WTC11 (cell line): Measurements from ENCODE around the gene NAV3. TPM values are rescaled to one million over a fixed set of nuclear protein-coding genes. Genes with fewer than 3 reads are reported as not detected.

Experiments used
- ATAC-seq: fragments of 200-7000 bp; cut with Tn5 transposase; 2 replicates; pipeline ENCODE4 v1.10.0; 2021; ENCODE audit warnings: mild to moderate bottlenecking, moderate library complexity
- CTCF ChIA-PET: fragments of 300-600 bp; sonication (Branson Sonifier 250); formaldehyde crosslinking; loops from one replicate; lab custom pipeline; 2021; ENCODE audit warnings: antibody characterized with exemption; lab: Charles Lee
- POLR2A ChIA-PET: fragments of 350-600 bp; sonication (Branson Sonifier 250); formaldehyde crosslinking; loops from one replicate; lab custom pipeline; 2021; ENCODE audit warnings: antibody characterized with exemption; lab: Charles Lee
- DNase-seq: peaks from one replicate; pipeline ENCODE4 v3.0.0; 2021; ENCODE audit warnings: low spot score
- H3K27ac Mint-ChIP-seq: 2 replicates; pipeline ENCODE4 v1.8.0; 2021; ENCODE audit warnings: mixed read lengths
- H3K27me3 Mint-ChIP-seq: 2 replicates; pipeline ENCODE4 v1.8.0; 2021; ENCODE audit warnings: low read depth, mild to moderate bottlenecking, moderate library complexity, mixed read lengths
- H3K36me3 Mint-ChIP-seq: 2 replicates; pipeline ENCODE4 v1.8.0; 2021; ENCODE audit warnings: mixed read lengths
- H3K4me1 Mint-ChIP-seq: 2 replicates; pipeline ENCODE4 v1.8.0; 2022; ENCODE audit warnings: mixed read lengths
- H3K4me3 Mint-ChIP-seq: 2 replicates; pipeline ENCODE4 v1.8.0; 2021; ENCODE audit warnings: mild to moderate bottlenecking, moderate library complexity, mixed read lengths
- H3K9me3 Mint-ChIP-seq: 2 replicates; pipeline ENCODE4 v1.8.0; 2021; ENCODE audit warnings: mixed read lengths
- ARID4B ChIP-seq: sonication (generic); formaldehyde crosslinking; IDR thresholded peaks from 2 replicates; pipeline ENCODE4 v1.8.0; 2023; ENCODE audit warnings: missing genetic modification reagents, mild to moderate bottlenecking, borderline replicate concordance
- ATF1 ChIP-seq: sonication (generic); formaldehyde crosslinking; IDR thresholded peaks from 2 replicates; pipeline ENCODE4 v1.8.1; 2023; ENCODE audit warnings: mild to moderate bottlenecking, moderate library complexity, missing genetic modification reagents
- ATF3 ChIP-seq: sonication (generic); formaldehyde crosslinking; conservative IDR thresholded peaks from 2 replicates; pipeline ENCODE4 v1.8.1; 2022; ENCODE audit warnings: mild to moderate bottlenecking, missing genetic modification reagents
- CDX4 ChIP-seq: fragments of 250-450 bp; sonication (Bioruptor Pico); IDR thresholded peaks from 2 replicates; pipeline ENCODE4 v1.9.0; 2021; ENCODE audit warnings: moderate library complexity, mild to moderate bottlenecking, inconsistent platforms, borderline replicate concordance
- ELF4 ChIP-seq: sonication (generic); formaldehyde crosslinking; IDR thresholded peaks from 2 replicates; pipeline ENCODE4 v1.8.1; 2022; ENCODE audit warnings: low read depth, mild to moderate bottlenecking, moderate library complexity, missing genetic modification reagents
- EMX1 ChIP-seq: fragments of 250-450 bp; sonication (Bioruptor Pico); IDR thresholded peaks from 2 replicates; pipeline ENCODE4 v1.8.0; 2021; ENCODE audit warnings: mild to moderate bottlenecking
- ERG ChIP-seq: fragments of 250-450 bp; sonication (Bioruptor Pico); IDR thresholded peaks from 2 replicates; pipeline ENCODE4 v1.8.0; 2021; ENCODE audit warnings: mild to moderate bottlenecking
- ESRRA ChIP-seq: sonication (generic); formaldehyde crosslinking; IDR thresholded peaks from 2 replicates; pipeline ENCODE4 v1.8.1; 2022; ENCODE audit warnings: mild to moderate bottlenecking, missing genetic modification reagents, borderline replicate concordance
- FOXJ3 ChIP-seq: sonication (generic); formaldehyde crosslinking; IDR thresholded peaks from 2 replicates; pipeline ENCODE4 v1.9.0; 2021; ENCODE audit warnings: missing genetic modification reagents, mild to moderate bottlenecking, borderline replicate concordance
- FOXP4 ChIP-seq: sonication (generic); formaldehyde crosslinking; IDR thresholded peaks from 2 replicates; pipeline ENCODE4 v1.8.0; 2022; ENCODE audit warnings: mild to moderate bottlenecking, missing genetic modification reagents
- GABPB1 ChIP-seq: sonication (generic); formaldehyde crosslinking; IDR thresholded peaks from 2 replicates; pipeline ENCODE4 v1.8.1; 2023; ENCODE audit warnings: mild to moderate bottlenecking, missing genetic modification reagents
- IRF1 ChIP-seq: sonication (generic); formaldehyde crosslinking; IDR thresholded peaks from 2 replicates; pipeline ENCODE4 v1.8.0; 2023; ENCODE audit warnings: missing genetic modification reagents
- MXD4 ChIP-seq: fragments of 250-450 bp; sonication (Bioruptor Pico); IDR thresholded peaks from 2 replicates; pipeline ENCODE4 v1.8.0; 2021; ENCODE audit warnings: mild to moderate bottlenecking, moderate library complexity, borderline replicate concordance
- NFATC4 ChIP-seq: fragments of 250-450 bp; sonication (Bioruptor Pico); IDR thresholded peaks from 2 replicates; pipeline ENCODE4 v1.9.0; 2021; ENCODE audit warnings: mild to moderate bottlenecking
- NFYB ChIP-seq: sonication (generic); formaldehyde crosslinking; conservative IDR thresholded peaks from 2 replicates; pipeline ENCODE4 v1.8.0; 2022; ENCODE audit warnings: low read depth, missing genetic modification reagents
- SOX15 ChIP-seq: fragments of 250-450 bp; sonication (Bioruptor Pico); IDR thresholded peaks from 2 replicates; pipeline ENCODE4 v1.9.0; 2021; ENCODE audit warnings: mild to moderate bottlenecking
- SP1 ChIP-seq: sonication (generic); formaldehyde crosslinking; conservative IDR thresholded peaks from 2 replicates; pipeline ENCODE4 v1.8.1; 2022; ENCODE audit warnings: missing genetic modification reagents
- USF1 ChIP-seq: sonication (generic); formaldehyde crosslinking; IDR thresholded peaks from 2 replicates; pipeline ENCODE4 v1.8.0; 2022; ENCODE audit warnings: mild to moderate bottlenecking, missing genetic modification reagents
- USF2 ChIP-seq: sonication (generic); formaldehyde crosslinking; IDR thresholded peaks from 2 replicates; pipeline ENCODE4 v1.8.1; 2023; ENCODE audit warnings: mild to moderate bottlenecking, missing genetic modification reagents, moderate library complexity
- ZNF219 ChIP-seq: sonication (generic); formaldehyde crosslinking; IDR thresholded peaks from 2 replicates; pipeline ENCODE4 v1.8.0; 2023; ENCODE audit warnings: missing genetic modification reagents, mild to moderate bottlenecking, borderline replicate concordance
- ZNF232 ChIP-seq: sonication (generic); formaldehyde crosslinking; IDR thresholded peaks from 2 replicates; pipeline ENCODE4 v1.8.0; 2022; ENCODE audit warnings: mild to moderate bottlenecking, missing genetic modification reagents
- ZNF396 ChIP-seq: fragments of 250-450 bp; sonication (Bioruptor Pico); IDR thresholded peaks from 2 replicates; pipeline ENCODE4 v1.8.0; 2021; ENCODE audit warnings: mild to moderate bottlenecking, moderate library complexity, borderline replicate concordance
- total RNA-seq: library from RNA; stranded (reverse); gene quantifications from 3 replicates; pipeline ENCODE4 v1.2.3, GENCODE V29; 2021

Gene NAV3
- total RNA-seq, 1 experiment from 2014 or later = 3.3 TPM

GRCh38 chr12:78057075-78057474 is 226.4 kb downstream of the NAV3 start:
- CTCF ChIA-PET = no interaction called here
- H3K27ac Mint-ChIP-seq = no peak overlapping the region

GRCh38 chr12:78060186-78060585 is 229.5 kb downstream of the NAV3 start:
- no peaks in the 10 kb centered on the region for H3K4me1 Mint-ChIP-seq
- no peaks in the 10 kb centered on the region for H3K9me3 Mint-ChIP-seq
- TF ChIP-seq ZNF219 (CRISPR knock-in tag) = no peak
- TF ChIP-seq ATF3 (CRISPR knock-in tag) = no peak
- TF ChIP-seq IRF1 (CRISPR knock-in tag) = no peak
- no peak for TF ChIP-seq ATF1 (CRISPR knock-in tag)
- TF ChIP-seq NFATC4 (CRISPR knock-in tag) = no peak
- TF ChIP-seq NFYB = no peak
- no peak for TF ChIP-seq USF1 (CRISPR knock-in tag)
- TF ChIP-seq MXD4 (CRISPR knock-in tag) = no peak
- no peak overlapping the region for H3K4me3 Mint-ChIP-seq
- DNase-seq = no peak
- POLR2A ChIA-PET = no interaction called here
- no peaks in the 10 kb centered on the region for H3K27me3 Mint-ChIP-seq
- no peak overlapping the region for H3K27ac Mint-ChIP-seq
- H3K36me3 Mint-ChIP-seq = no peaks in the 10 kb centered on the region
- ATAC-seq = no peak
- CTCF ChIA-PET = no interaction called here

More at GRCh38 chr12:78057075-78057474, 226.4 kb downstream of the NAV3 start:
- DNase-seq = no peak
- no peaks in the 10 kb centered on the region for H3K27me3 Mint-ChIP-seq
- TF ChIP-seq SP1 (CRISPR knock-in tag) (no peak), FOXP4 (CRISPR knock-in tag) (no peak), ZNF396 (CRISPR knock-in tag) (no peak), ERG (CRISPR knock-in tag) (no peak)
- TF ChIP-seq, all 79 proteins: peak for 0
- H3K4me3 Mint-ChIP-seq = no peak overlapping the region
- H3K36me3 Mint-ChIP-seq = no peaks in the 10 kb centered on the region
- no peaks in the 10 kb centered on the region for H3K4me1 Mint-ChIP-seq
- POLR2A ChIA-PET = no interaction called here
- no peaks in the 10 kb centered on the region for H3K9me3 Mint-ChIP-seq
- ATAC-seq = no peak

GRCh38 chr12:78062786-78063185 is 232.1 kb downstream of the NAV3 start:
- no peak for DNase-seq
- Mint-ChIP-seq H3K4me1 (no peaks in the 10 kb centered on the region), H3K4me3 (no peak overlapping the region), H3K9me3 (no peaks in the 10 kb centered on the region), H3K27me3 (no peaks in the 10 kb centered on the region), H3K36me3 (no peaks in the 10 kb centered on the region), H3K27ac (no peak overlapping the region)
- ATAC-seq = no peak
- ChIA-PET CTCF (no interaction called here), POLR2A (no interaction called here)
- no peak for TF ChIP-seq ELF4
- no peak for TF ChIP-seq EMX1 (CRISPR knock-in tag)
- no peak for TF ChIP-seq SOX15
- no peak for TF ChIP-seq GABPB1 (CRISPR knock-in tag)
- no peak for TF ChIP-seq USF2 (CRISPR knock-in tag)
- no peak for TF ChIP-seq ZNF232
- no peak for TF ChIP-seq ARID4B (CRISPR knock-in tag)
- no peak for TF ChIP-seq ATF3 (CRISPR knock-in tag)
- no peak for TF ChIP-seq FOXJ3 (CRISPR knock-in tag)
- no peak for TF ChIP-seq CDX4 (CRISPR knock-in tag)
- TF ChIP-seq ESRRA (CRISPR knock-in tag) = no peak
